ENCODE measurements around the gene XPO5. TPM values are rescaled to one million over a fixed set of nuclear protein-coding genes. Genes with fewer than 3 reads are reported as not detected.

XPO5 gene
- total RNA-seq, 3 donors from 2014 or later: 24.0 to 29.4 (median 29.2) TPM

DNA sequence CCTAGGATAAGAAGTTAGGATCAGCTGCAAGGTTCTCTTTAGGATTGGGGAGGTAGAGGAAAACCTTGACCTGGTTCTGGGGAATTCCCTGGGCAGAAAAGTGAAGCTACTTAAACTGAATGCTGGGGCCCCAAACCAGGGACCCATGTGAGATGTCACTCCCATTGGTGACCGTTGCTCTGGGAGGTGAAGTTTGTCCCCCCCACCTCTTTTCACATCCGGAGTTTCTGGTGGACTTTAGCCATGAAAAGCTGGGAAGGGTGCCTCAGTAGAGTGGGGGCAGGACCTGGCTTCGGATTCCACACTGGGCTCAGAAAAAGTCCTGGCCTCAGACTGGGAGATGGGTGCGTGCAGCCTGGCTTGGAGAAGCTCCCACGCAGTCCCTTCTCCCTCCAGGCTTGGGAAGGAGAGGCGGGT lies 85.3 kb downstream of the XPO5 start:
- TF ChIP-seq, protein P1, sequence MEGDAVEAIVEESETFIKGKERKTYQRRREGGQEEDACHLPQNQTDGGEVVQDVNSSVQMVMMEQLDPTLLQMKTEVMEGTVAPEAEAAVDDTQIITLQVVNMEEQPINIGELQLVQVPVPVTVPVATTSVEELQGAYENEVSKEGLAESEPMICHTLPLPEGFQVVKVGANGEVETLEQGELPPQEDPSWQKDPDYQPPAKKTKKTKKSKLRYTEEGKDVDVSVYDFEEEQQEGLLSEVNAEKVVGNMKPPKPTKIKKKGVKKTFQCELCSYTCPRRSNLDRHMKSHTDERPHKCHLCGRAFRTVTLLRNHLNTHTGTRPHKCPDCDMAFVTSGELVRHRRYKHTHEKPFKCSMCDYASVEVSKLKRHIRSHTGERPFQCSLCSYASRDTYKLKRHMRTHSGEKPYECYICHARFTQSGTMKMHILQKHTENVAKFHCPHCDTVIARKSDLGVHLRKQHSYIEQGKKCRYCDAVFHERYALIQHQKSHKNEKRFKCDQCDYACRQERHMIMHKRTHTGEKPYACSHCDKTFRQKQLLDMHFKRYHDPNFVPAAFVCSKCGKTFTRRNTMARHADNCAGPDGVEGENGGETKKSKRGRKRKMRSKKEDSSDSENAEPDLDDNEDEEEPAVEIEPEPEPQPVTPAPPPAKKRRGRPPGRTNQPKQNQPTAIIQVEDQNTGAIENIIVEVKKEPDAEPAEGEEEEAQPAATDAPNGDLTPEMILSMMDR (IDR thresholded peaks at IDR 0.05): no peak
- Histone ChIP-seq H3K4me3 (no peak overlapping the region), H3K9me3 (no peaks in the 10 kb centered on the region), H3K36me3 (ENCODE audit: low read depth) (no peaks in the 10 kb centered on the region), H3K4me1 (ENCODE audit: low read depth) (peaks cover 7% of the 10 kb centered on the region)
- no peak for ATAC-seq
- DNase-seq: no peak
- intact Hi-C loops (cut with DNase I, micrococcal nuclease): no loop called here

DNA sequence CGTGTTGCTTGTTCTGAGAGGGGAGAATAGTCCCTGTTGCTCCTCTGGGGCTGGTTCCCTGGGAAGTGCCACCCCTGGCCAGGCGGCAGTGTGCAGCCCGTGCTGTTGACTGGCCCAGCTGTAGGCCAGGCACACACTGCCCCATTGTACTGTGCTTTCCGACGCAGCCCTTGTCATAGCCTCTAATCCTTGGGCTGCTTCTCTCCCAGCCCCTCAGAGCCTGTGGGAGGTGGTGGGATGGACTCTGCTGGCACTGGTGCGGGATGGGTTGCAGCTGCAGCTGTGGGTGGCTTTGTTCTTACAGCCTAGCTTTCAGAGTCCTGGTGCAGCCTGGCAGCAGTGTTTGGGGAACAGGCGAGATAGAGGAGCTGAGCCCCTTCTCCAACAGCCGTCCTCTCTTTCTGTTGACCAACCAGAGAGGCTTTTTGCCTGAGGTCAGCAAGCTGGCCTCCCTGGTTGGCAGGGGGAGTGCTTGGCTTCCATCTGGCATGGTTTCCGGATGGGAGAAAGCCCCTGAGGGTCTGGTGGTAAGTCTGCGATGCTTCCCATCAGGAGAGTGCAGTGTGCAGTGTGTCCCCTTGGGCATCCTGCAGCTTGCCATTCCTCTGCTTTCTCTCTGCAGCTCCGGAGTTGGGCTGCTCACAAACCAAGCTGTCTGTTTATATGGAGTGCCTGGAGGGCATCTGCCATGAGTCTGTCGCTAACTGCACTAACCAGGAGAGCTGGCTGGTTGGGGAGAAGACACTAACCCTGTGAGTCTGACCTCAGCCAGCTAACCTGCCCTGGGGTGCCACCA lies 86.4 kb downstream of the XPO5 start:
- H3K36me3 ChIP-seq (ENCODE audit: low read depth): no peaks in the 10 kb centered on the region
- no peak overlapping the region for H3K4me3 ChIP-seq
- H3K9me3 ChIP-seq: no peaks in the 10 kb centered on the region
- peaks cover 7% of the 10 kb centered on the region for H3K4me1 ChIP-seq (ENCODE audit: low read depth)
- no peak for ATAC-seq
- TF ChIP-seq, protein P1 (IDR thresholded peaks at IDR 0.05): no peak
- intact Hi-C loops (cut with DNase I, micrococcal nuclease): no loop called here
- no peak for DNase-seq

DNA sequence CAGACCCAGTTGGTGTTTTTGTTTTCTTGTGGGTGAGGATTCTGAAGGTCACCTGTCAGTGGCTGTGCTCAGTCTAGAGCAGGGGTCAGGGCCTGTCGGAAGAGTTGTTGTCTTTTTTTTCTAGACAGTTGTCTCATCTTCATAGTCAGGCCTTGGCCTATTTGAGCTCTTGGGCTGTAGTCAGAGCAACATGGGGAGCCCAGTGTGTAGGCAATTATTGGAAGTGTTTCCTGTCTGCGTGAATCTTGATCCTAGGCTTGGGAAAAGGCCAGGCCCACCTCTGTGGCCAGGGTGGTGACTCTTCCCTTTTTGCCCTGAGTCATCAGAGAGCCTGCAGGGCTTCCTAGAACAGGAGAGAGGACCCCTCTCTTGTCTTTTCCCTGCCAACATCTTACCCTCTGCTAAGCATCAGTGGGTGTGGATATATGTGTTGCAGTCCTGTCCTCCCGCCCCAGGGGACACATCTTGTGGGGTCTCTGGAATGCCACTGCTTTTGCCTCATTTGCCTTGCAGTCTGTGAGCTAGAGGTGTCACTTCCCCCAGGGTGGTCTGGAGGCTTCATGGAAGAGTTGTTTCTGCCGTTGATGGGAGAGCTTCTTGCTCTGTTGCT lies 87.1 kb downstream of the XPO5 start:
- TF ChIP-seq, protein P1 (IDR thresholded peaks at IDR 0.05): no peak
- intact Hi-C loops (cut with DNase I, micrococcal nuclease): no loop called here
- no peaks in the 10 kb centered on the region for H3K9me3 ChIP-seq
- no peaks in the 10 kb centered on the region for H3K36me3 ChIP-seq (ENCODE audit: low read depth)
- peaks cover 7% of the 10 kb centered on the region for H3K4me1 ChIP-seq (ENCODE audit: low read depth)
- no peak for ATAC-seq
- DNase-seq: no peak
- H3K4me3 ChIP-seq: no peak overlapping the region

DNA sequence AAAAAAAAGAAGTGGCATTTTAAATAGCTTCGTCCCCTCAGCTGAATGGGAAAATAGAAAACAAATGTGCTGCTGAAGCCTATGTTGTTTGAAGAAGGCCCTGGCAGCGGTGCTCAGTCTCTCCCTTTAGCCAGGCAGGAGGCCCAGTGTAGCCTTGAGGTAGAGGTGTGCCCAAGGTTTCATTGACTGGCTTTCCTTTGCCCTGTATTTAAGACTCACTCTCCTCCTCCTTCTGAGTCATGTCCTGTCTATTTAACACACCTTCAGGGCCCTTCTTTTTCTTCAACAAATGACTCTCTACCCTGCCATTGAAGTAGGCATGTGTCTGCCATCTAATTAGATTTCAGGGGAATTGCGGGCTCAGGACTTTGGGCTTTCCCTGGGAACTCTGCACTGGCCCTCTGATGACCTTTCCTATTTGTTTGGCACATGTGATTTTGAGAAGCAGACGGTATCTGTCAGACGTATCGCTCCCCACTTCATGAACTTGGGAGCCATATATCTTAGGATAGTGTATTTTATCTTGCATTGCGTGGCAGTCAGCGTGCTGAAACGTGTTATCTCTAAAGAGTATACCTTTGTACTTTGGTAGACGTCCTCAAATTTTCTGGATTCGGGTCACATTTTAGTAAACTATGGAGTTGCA lies 94.1 kb downstream of the XPO5 start:
- Histone ChIP-seq H3K4me1 (ENCODE audit: low read depth) (peaks cover 9% of the 10 kb centered on the region), H3K9me3 (no peaks in the 10 kb centered on the region), H3K4me3 (no peak overlapping the region), H3K36me3 (ENCODE audit: low read depth) (no peaks in the 10 kb centered on the region)
- ATAC-seq (peak; percentile 34), DNase-seq (no peak)
- TF ChIP-seq, protein P1 (IDR thresholded peaks at IDR 0.05): no peak
- intact Hi-C loops (cut with DNase I, micrococcal nuclease): no loop called here

DNA sequence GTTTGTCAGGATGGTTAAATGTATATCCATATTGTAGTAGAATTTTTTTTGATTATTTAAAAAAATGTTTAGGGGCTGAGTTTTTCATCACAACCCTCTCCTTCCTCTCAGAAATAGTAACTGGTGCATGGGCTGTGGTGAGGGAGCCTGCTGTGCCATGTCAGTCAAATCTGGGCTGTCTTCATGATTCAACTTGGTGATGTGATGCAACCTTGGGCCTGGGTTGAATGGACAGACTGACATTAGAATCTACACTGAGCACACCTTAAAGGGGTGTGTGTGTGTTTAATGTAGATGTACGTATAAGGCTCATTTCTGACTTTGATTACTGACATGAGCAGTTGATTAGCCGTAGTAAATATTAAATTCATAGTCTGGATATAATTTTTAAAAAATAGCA lies 94.8 kb downstream of the XPO5 start:
- no peak for ATAC-seq
- no peak for DNase-seq
- TF ChIP-seq, protein P1 (IDR thresholded peaks at IDR 0.05): no peak
- no peaks in the 10 kb centered on the region for H3K9me3 ChIP-seq
- intact Hi-C loops (cut with DNase I, micrococcal nuclease): no loop called here
- no peak overlapping the region for H3K4me3 ChIP-seq
- no peaks in the 10 kb centered on the region for H3K36me3 ChIP-seq (ENCODE audit: low read depth)
- peaks cover 9% of the 10 kb centered on the region for H3K4me1 ChIP-seq (ENCODE audit: low read depth)
